PC-9 (cell line): ENCODE data around the gene HDAC2. TPM values are rescaled to one million over a fixed set of nuclear protein-coding genes. Genes with fewer than 3 reads are reported as not detected.
"Not testable (repeated sequence)": the region's sequence is repeated elsewhere in the genome, so short reads cannot be mapped to it uniquely, and the experiment has no call there.

Source experiments
- BruUV-seq: library from RNA; stranded (reverse); fragments of 400-500 nt; replicated peaks from 2 replicates; lab custom pipeline; 2021; lab: Mats Ljungman, UMichigan
- CTCF ChIA-PET: fragments of 300-600 bp; sonication (Branson Sonifier 250); formaldehyde crosslinking; loops from one replicate; lab custom pipeline; 2022; ENCODE audit warnings: antibody characterized with exemption; lab: Charles Lee
- POLR2A ChIA-PET: fragments of 300-600 bp; sonication (Branson Sonifier 250); formaldehyde crosslinking; loops from one replicate; lab custom pipeline; 2022; ENCODE audit warnings: antibody characterized with exemption; ENCODE audit not compliant: unreplicated experiment; lab: Charles Lee
- DNase-seq, 2 experiments: peaks; one replicate each; pipeline versions ENCODE4 v3.0.0 to v3.0.0-alpha.2; 2015 to 2022; ENCODE audit warnings: mixed read lengths in 1 of 2
- H2AFZ ChIP-seq: fragments of 200-600 bp; sonication (generic); 2 replicates; pipeline ENCODE4 v1.8.1; 2017; ENCODE audit warnings: antibody characterized with exemption
- H3F3A ChIP-seq: fragments of 200-600 bp; sonication (generic); 2 replicates; pipeline ENCODE4 v1.8.1; 2017; ENCODE audit warnings: antibody characterized with exemption, mild to moderate bottlenecking, low read depth; ENCODE audit not compliant: insufficient read depth
- H3K27ac ChIP-seq: fragments of 200-600 bp; sonication (generic); 2 replicates; pipeline ENCODE4 v1.6.1; 2016; ENCODE audit warnings: mixed run types
- H3K27me3 ChIP-seq: fragments of 200-600 bp; sonication (generic); 2 replicates; pipeline ENCODE4 v1.6.1; 2016; ENCODE audit warnings: low read depth, mixed run types; ENCODE audit not compliant: insufficient read depth
- H3K36me3 ChIP-seq: fragments of 200-600 bp; sonication (generic); 2 replicates; pipeline ENCODE4 v1.6.1; 2016; ENCODE audit warnings: low read depth, mixed run types
- H3K4me1 ChIP-seq: fragments of 200-600 bp; sonication (generic); replicated peaks from 2 replicates; pipeline ENCODE4 v1.6.1; 2016; ENCODE audit warnings: mixed run types; ENCODE audit not compliant: insufficient read depth
- H3K4me2 ChIP-seq: fragments of 200-600 bp; sonication (generic); 2 replicates; pipeline ENCODE4 v1.6.1; 2017; ENCODE audit warnings: mixed run types
- H3K4me3 ChIP-seq: fragments of 200-600 bp; sonication (generic); 2 replicates; pipeline ENCODE4 v1.6.1; 2016; ENCODE audit warnings: mixed run types
- H3K79me2 ChIP-seq: fragments of 200-600 bp; sonication (generic); 2 replicates; pipeline ENCODE4 v1.6.1; 2017; ENCODE audit warnings: low read depth, mixed run types
- H3K9me2 ChIP-seq: fragments of 200-600 bp; sonication (generic); 2 replicates; pipeline ENCODE4 v1.8.1; 2017; ENCODE audit warnings: mild to moderate bottlenecking; ENCODE audit not compliant: insufficient read depth
- H3K9me3 ChIP-seq: fragments of 200-600 bp; sonication (generic); 2 replicates; pipeline ENCODE4 v1.8.1; 2016; ENCODE audit warnings: low read depth; ENCODE audit not compliant: insufficient read depth
- H4K20me1 ChIP-seq: fragments of 200-600 bp; sonication (generic); 2 replicates; pipeline ENCODE4 v1.8.1; 2017; ENCODE audit not compliant: insufficient read depth
- CTCF ChIP-seq: fragments of 200-600 bp; sonication (generic); conservative IDR thresholded peaks from 2 replicates; pipeline ENCODE4 v1.6.1; 2017; ENCODE audit warnings: mixed run types, antibody characterized with exemption, mild to moderate bottlenecking, moderate library complexity
- EZH2 ChIP-seq: fragments of 200-600 bp; sonication (generic); IDR thresholded peaks from 2 replicates; pipeline ENCODE4 v1.8.0; 2017; ENCODE audit warnings: antibody characterized with exemption, low read depth
- intact Hi-C: fragments of 100-400 bp; cut with micrococcal nuclease; formaldehyde crosslinking; loops from one replicate; pipeline ENCODE4 v1.10.0; 2022; ENCODE audit not compliant: unreplicated experiment
- total RNA-seq: library from RNA; stranded (reverse); gene quantifications from 2 replicates; pipeline ENCODE4 v1.2.3, GENCODE V29; 2021

HDAC2 gene
- total RNA-seq, 1 experiment from 2014 or later = 131 TPM

- POLR2A ChIA-PET = no interaction called here
- no TSS peak for BruUV-seq
- Histone ChIP-seq H3K9me3 (peaks cover 4% of the 10 kb centered on the region; the same call in 1 of the 2 replicates), H3K36me3 (no peaks in the 10 kb centered on the region), H3F3A (no peaks in the 10 kb centered on the region), H4K20me1 (no peaks in the 10 kb centered on the region), H2AFZ (no peak overlapping the region), H3K27ac (no peak overlapping the region), H3K27me3 (no peaks in the 10 kb centered on the region), H3K4me2 (no peak overlapping the region), H3K79me2 (no peaks in the 10 kb centered on the region), H3K4me1 (no peaks in the 10 kb centered on the region), H3K4me3 (no peak overlapping the region), H3K9me2 (no peaks in the 10 kb centered on the region; the same call in 1 of the 2 replicates)
- CTCF ChIA-PET = no interaction called here
- no peak for DNase-seq
- no peak for TF ChIP-seq CTCF
- no peak for TF ChIP-seq EZH2
- intact Hi-C loops = no loop called here
These were observed 47.4 kb downstream of the HDAC2 start for GRCh38 chr6:113923526-113923925.

GRCh38 chr6:113921299-113921904 is 49.5 kb downstream of the HDAC2 start:
- TF ChIP-seq EZH2 (no peak), CTCF (no peak)
- H3K9me2 ChIP-seq = peaks cover under 1% of the 10 kb centered on the region; the same call in 1 of the 2 replicates
- no peak overlapping the region for H3K4me3 ChIP-seq
- ChIA-PET POLR2A (interaction anchor here (0.7 kb wide), 1 partner anchor 1999 kb away, joined by 3 read pairs; no protein-coding TSS in a partner anchor), CTCF (no interaction called here)
- no peaks in the 10 kb centered on the region for H3K27me3 ChIP-seq
- DNase-seq = no peak
- intact Hi-C loops = no loop called here
- no peaks in the 10 kb centered on the region for H3F3A ChIP-seq
- no peaks in the 10 kb centered on the region for H3K79me2 ChIP-seq
- no peaks in the 10 kb centered on the region for H3K4me1 ChIP-seq
- peaks cover 5% of the 10 kb centered on the region; the same call in 1 of the 2 replicates for H3K9me3 ChIP-seq
- no peaks in the 10 kb centered on the region for H4K20me1 ChIP-seq
- 0 out of 2 replicates have a peak overlapping the region, but pooled peaks have one; percentile 11 for H2AFZ ChIP-seq
- no peak overlapping the region for H3K4me2 ChIP-seq
- BruUV-seq = no TSS peak
- H3K27ac ChIP-seq = no peak overlapping the region
- no peaks in the 10 kb centered on the region for H3K36me3 ChIP-seq

GRCh38 chr6:113920663-113921267 is 50.2 kb downstream of the HDAC2 start:
- no peaks in the 10 kb centered on the region for H3K79me2 ChIP-seq
- no peak overlapping the region for H3K4me3 ChIP-seq
- TF ChIP-seq EZH2 (no peak), CTCF (no peak)
- H3K27me3 ChIP-seq = no peaks in the 10 kb centered on the region
- H3K4me2 ChIP-seq = no peak overlapping the region
- intact Hi-C loops = no loop called here
- H3F3A ChIP-seq = no peaks in the 10 kb centered on the region
- no peaks in the 10 kb centered on the region for H3K36me3 ChIP-seq
- no peaks in the 10 kb centered on the region for H3K4me1 ChIP-seq
- no peaks in the 10 kb centered on the region for H4K20me1 ChIP-seq
- CTCF ChIA-PET = no interaction called here
- no TSS peak for BruUV-seq
- peaks cover 5% of the 10 kb centered on the region; the same call in 1 of the 2 replicates for H3K9me3 ChIP-seq
- DNase-seq = no peak
- no peak overlapping the region for H3K27ac ChIP-seq
- 0 out of 2 replicates have a peak overlapping the region, but pooled peaks have one; percentile 11 for H2AFZ ChIP-seq
- POLR2A ChIA-PET = interaction anchor here (0.7 kb wide), 1 partner anchor 1999 kb away, joined by 3 read pairs; no protein-coding TSS in a partner anchor
- peaks cover 3% of the 10 kb centered on the region; the same call in 1 of the 2 replicates for H3K9me2 ChIP-seq

DNA sequence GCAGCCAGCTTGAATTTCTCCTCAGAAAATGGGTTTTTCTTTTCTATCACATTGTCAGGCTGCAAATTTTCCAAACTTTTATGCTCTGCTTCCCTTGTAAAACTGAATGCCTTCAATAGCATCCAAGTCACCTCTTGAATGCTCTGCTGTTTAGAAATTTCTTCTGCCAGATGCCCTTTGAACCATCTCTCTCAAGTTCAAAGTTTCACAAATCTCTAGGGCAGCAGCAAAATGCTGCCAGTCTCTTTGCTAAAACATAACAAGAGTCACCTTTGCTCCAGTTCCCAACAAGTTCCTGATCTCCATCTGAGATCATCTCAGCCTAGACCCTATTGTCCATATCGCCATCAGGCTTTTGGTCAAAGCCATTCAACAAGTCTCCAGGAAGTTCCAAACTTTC is 60.7 kb downstream of the HDAC2 start:
- intact Hi-C loops, CTCF ChIA-PET, H3K36me3 ChIP-seq, DNase-seq, H3K4me1 ChIP-seq, POLR2A ChIA-PET, H3K27ac ChIP-seq, H3K9me3 ChIP-seq, H4K20me1 ChIP-seq, H3K79me2 ChIP-seq, H3K9me2 ChIP-seq, BruUV-seq, H3F3A ChIP-seq, H3K27me3 ChIP-seq, H2AFZ ChIP-seq, H3K4me3 ChIP-seq, H3K4me2 ChIP-seq: not testable (repeated sequence)
